K562 (cell line): ENCODE measurements around the gene HOXB1.

Source experiments
- ELK1 ChIP-seq: sonication (generic); formaldehyde crosslinking; IDR thresholded peaks from 2 replicates; pipeline ENCODE4 v1.8.1; 2022; ENCODE audit warnings: missing genetic modification reagents
- HCFC1 ChIP-seq: IDR thresholded peaks from 2 replicates; pipeline ENCODE4 v1.6.1; 2012; ENCODE audit warnings: low read depth, low read length, improper control_type of control experiment
- MITF ChIP-seq: IDR thresholded peaks from 2 replicates; pipeline ENCODE4 v1.6.1; 2014; ENCODE audit warnings: antibody characterized with exemption
- POLR2A ChIP-seq: fragments of 450-650 bp; conservative IDR thresholded peaks from 2 replicates; pipeline ENCODE4 v1.6.1; 2016
- SP2 ChIP-seq: IDR thresholded peaks from 2 replicates; pipeline ENCODE4 v1.6.1; 2011; ENCODE audit warnings: mild to moderate bottlenecking, low read depth, low read length, moderate library complexity; ENCODE audit not compliant: poor library complexity, severe bottlenecking; ENCODE audit errors: extremely low read depth
- ZNF282 ChIP-seq: sonication (generic); formaldehyde crosslinking; IDR thresholded peaks from 2 replicates; pipeline ENCODE4 v1.8.1; 2023; ENCODE audit warnings: missing genetic modification reagents
- ZNF324 ChIP-seq: fragments of 250-450 bp; sonication (Bioruptor Pico); IDR thresholded peaks from 2 replicates; pipeline ENCODE4 v1.4.0; 2020; ENCODE audit warnings: mild to moderate bottlenecking

GRCh38 chr17:48567209-48567608 is 36.4 kb upstream of the HOXB1 start:
- no peak for TF ChIP-seq ZNF282 (CRISPR knock-in tag)
- no peak for TF ChIP-seq ELK1
- TF ChIP-seq ZNF324 (CRISPR knock-in tag) = no peak
- TF ChIP-seq POLR2A = no peak
- no peak for TF ChIP-seq MITF
- TF ChIP-seq HCFC1 = no peak
- no peak for TF ChIP-seq SP2
